Spleen (tissue), 11 donors: ENCODE data around the gene TRIM28. TPM values are rescaled to one million over a fixed set of nuclear protein-coding genes. Genes with fewer than 3 reads are reported as not detected.

ENCODE experiments used
- DNase-seq: peaks from one replicate; pipeline ENCODE4 v3.0.0-alpha.2; 2020
- H3K27ac ChIP-seq, 8 donors: fragments of 200-600 bp; sonication (generic) in 7 of 8; 1 replicate in 4 of 8; 2 replicates in 4 of 8; pipeline versions ENCODE4 v1.5.0 to v1.8.0; 2016 to 2021; ENCODE audit warnings: inconsistent platforms in 4 of 8, mild to moderate bottlenecking in 4 of 8, moderate library complexity in 1 of 8
- H3K27me3 ChIP-seq, 7 donors: fragments of 200-600 bp; sonication (generic) in 6 of 7; replicated peaks in 1 of 7; 1 replicate in 4 of 7; 2 replicates in 3 of 7; pipeline versions ENCODE4 v1.5.0 to v1.8.0; 2016 to 2021; ENCODE audit warnings: inconsistent platforms in 3 of 7, mild to moderate bottlenecking in 1 of 7
- H3K36me3 ChIP-seq, 6 donors: fragments of 200-600 bp; sonication (generic) in 5 of 6; 1 replicate in 4 of 6; 2 replicates in 2 of 6; pipeline versions ENCODE4 v1.5.0 to v1.8.0; 2016 to 2021; ENCODE audit warnings: inconsistent platforms in 2 of 6
- H3K4me1 ChIP-seq, 6 donors: fragments of 200-600 bp; sonication (generic) in 5 of 6; 1 replicate in 3 of 6; 2 replicates in 3 of 6; pipeline versions ENCODE4 v1.5.0 to v1.8.0; 2016 to 2021; ENCODE audit warnings: inconsistent platforms in 3 of 6
- H3K4me3 ChIP-seq, 8 donors: fragments of 200-600 bp; sonication (generic) in 7 of 8; 1 replicate in 4 of 8; 2 replicates in 4 of 8; pipeline versions ENCODE4 v1.5.0 to v1.8.0; 2016 to 2021; ENCODE audit warnings: inconsistent platforms in 4 of 8, mild to moderate bottlenecking in 4 of 8, moderate library complexity in 2 of 8
- H3K9me3 ChIP-seq, 8 donors: fragments of 200-600 bp; sonication (generic) in 7 of 8; 1 replicate in 4 of 8; 2 replicates in 4 of 8; pipeline versions ENCODE4 v1.5.0 to v1.8.0; 2016 to 2021; ENCODE audit warnings: inconsistent platforms in 4 of 8
- CTCF ChIP-seq, 11 experiments: fragments of 200-600 bp in 7 of 11; fragments of 450-650 bp in 4 of 11; sonication (generic) in 4 of 11; IDR thresholded peaks in 8 of 11; conservative IDR thresholded peaks in 3 of 11; 1 replicate in 7 of 11; 2 replicates in 4 of 11; pipeline versions ENCODE4 v1.4.0 to v1.8.0; 2016 to 2021; ENCODE audit warnings: antibody characterized with exemption in 11 of 11, inconsistent platforms in 4 of 11, mild to moderate bottlenecking in 1 of 11
- POLR2A ChIP-seq, 3 donors: fragments of 450-650 bp; IDR thresholded peaks; one replicate each; pipeline ENCODE4 v1.5.1; 2017; ENCODE audit warnings: antibody characterized with exemption in 3 of 3, mild to moderate bottlenecking in 1 of 3
- POLR2AphosphoS5 ChIP-seq, 3 donors: sonication (generic); formaldehyde crosslinking; IDR thresholded peaks; one replicate each; pipeline ENCODE4 v1.5.1; 2017; ENCODE audit warnings: antibody characterized with exemption in 3 of 3
- WGBS, 5 donors: extraction: QIAGEN DNeasy Blood & Tissue Kit in 3 of 5; methylation state at CpG; one replicate each; pipeline versions ENCODE4 v1.1.5 to v1.1.7; 2013 to 2018; 5-methylcytosine and 5-hydroxymethylcytosine counted together
- intact Hi-C: fragments of 100-400 bp; cut with DNase I; formaldehyde crosslinking; loops from one replicate; pipeline ENCODE4 v1.15.0; 2023; ENCODE audit warnings: low total_unique reads
- polyA plus RNA-seq, 3 donors: library from polyadenylated mRNA; stranded (reverse); fragments of 200-250 nt; gene quantifications; one replicate each; pipeline ENCODE4 v1.2.1, GENCODE V29; 2013
- total RNA-seq, 7 donors: library from RNA; depleted of rRNA in 3 of 7; stranded (reverse); fragments of >200 nt in 3 of 7; fragmentation: NEBNext Ultra II Directional in 4 of 7; extraction: Animal tissue kit (Norgen Biotek cat#: 25700) in 4 of 7; gene quantifications; one replicate each; pipeline versions ENCODE4 v1.1.0 to v1.2.1, GENCODE V29; 2016 to 2021
- donor health status: healthy with polysubstance abuse.
- donor health status: DM: no; HTN: no; CAD: no; lungs with moderate emphysema.
- donor health status: DM: no; HTN: no; CAD: no.
- donor health status: Bipolar disorder and iron deficiency.
- donor health status: healthy.
- donor health status: DM: no; HTN: no; CAD: no.
- donor health status: DM: yes; HTN: yes; CAD: no.

TRIM28 gene
- total and polyA plus RNA-seq, 10 donors = 181 to 294 (median 232) TPM

GRCh38 chr19:58578012-58578925, 34.4 kb downstream of the TRIM28 start:
- Histone ChIP-seq H3K27me3 (no peaks in the 10 kb centered on the region), H3K36me3 (peaks cover 0 to 20% (median 18%) of the 10 kb centered on the region in 6 donors), H3K4me3 (no peak overlapping the region), H3K4me1 (peaks cover 8 to 71% (median 39%) of the 10 kb centered on the region in 6 donors), H3K27ac (no peak overlapping the region), H3K9me3 (no peaks in the 10 kb centered on the region)
- TF ChIP-seq CTCF (IDR thresholded peaks at IDR 0.05 in 8 of 11, conservative IDR thresholded peaks at IDR 0.05 in 3 of 11) (no peak), POLR2A (IDR thresholded peaks at IDR 0.05) (no peak), POLR2AphosphoS5 (IDR thresholded peaks at IDR 0.05) (no peak)
- peak; percentile 64 for DNase-seq
- WGBS, 5 donors = 75 to 86% (median 82%) methylated on average over 10 to 11 of the region's 11 CpGs
- intact Hi-C loops = no loop called here

GRCh38 chr19:58579473-58580142, 35.7 kb downstream of the TRIM28 start:
- no peak overlapping the region for H3K4me3 ChIP-seq
- no peaks in the 10 kb centered on the region for H3K27me3 ChIP-seq
- intact Hi-C loops = no loop called here
- H3K27ac ChIP-seq = no peak overlapping the region
- 90 to 94% (median 93%) methylated on average over 8 of the region's 8 CpGs for WGBS, 5 donors
- no peak for TF ChIP-seq POLR2AphosphoS5 (IDR thresholded peaks at IDR 0.05)
- no peak for TF ChIP-seq POLR2A (IDR thresholded peaks at IDR 0.05)
- no peak for TF ChIP-seq CTCF (IDR thresholded peaks at IDR 0.05 in 8 of 11, conservative IDR thresholded peaks at IDR 0.05 in 3 of 11)
- H3K4me1 ChIP-seq = peaks cover 4 to 59% (median 28%) of the 10 kb centered on the region in 6 donors
- no peaks in the 10 kb centered on the region for H3K9me3 ChIP-seq
- H3K36me3 ChIP-seq = peaks cover 0 to 29% (median 24%) of the 10 kb centered on the region in 6 donors
- peak; percentile 33 for DNase-seq

- intact Hi-C loops = no loop called here
- TF ChIP-seq POLR2AphosphoS5 (IDR thresholded peaks at IDR 0.05) (peak; percentile 76 to 81 (median 77)), CTCF (IDR thresholded peaks at IDR 0.05 in 8 of 11, conservative IDR thresholded peaks at IDR 0.05 in 3 of 11) (peak; percentile 88 to 98 (median 93)), POLR2A (IDR thresholded peaks at IDR 0.05) (no peak)
- H3K4me1 ChIP-seq = peaks cover 4 to 48% (median 22%) of the 10 kb centered on the region in 6 donors
- no peaks in the 10 kb centered on the region for H3K27me3 ChIP-seq
- H3K4me3 ChIP-seq = no peak overlapping the region
- peak; percentile 94 for DNase-seq
- 68 to 81% (median 72%) methylated on average over 54 to 62 of the region's 62 CpGs for WGBS, 5 donors
- H3K9me3 ChIP-seq = no peaks in the 10 kb centered on the region
- H3K36me3 ChIP-seq = peaks cover 0 to 34% (median 24%) of the 10 kb centered on the region in 6 donors
- peak overlapping the region in 4 of 8 donors; percentile 19 to 60 (median 55) for H3K27ac ChIP-seq
Measured at GRCh38 chr19:58581227-58582141, 37.6 kb downstream of the TRIM28 start.
